Urothelium cell line (cell line): Measurements from ENCODE around the gene UBAP2.
A peak's percentile ranks its signal among the peaks of the same experiment; 100 is the strongest.
"Not testable (repeated sequence)": the region's sequence is repeated elsewhere in the genome, so short reads cannot be mapped to it uniquely, and the experiment has no call there.

Experiments
- DNase-seq: peaks from one replicate; pipeline ENCODE4 v3.0.0; 2011; ENCODE audit warnings: low spot score, mixed read lengths
- FAIRE-seq: peaks from 2 replicates; lab custom pipeline; 2011; peaks lifted over from hg19 to GRCh38; lab: Jason Lieb, UNC

Gene UBAP2

DNA sequence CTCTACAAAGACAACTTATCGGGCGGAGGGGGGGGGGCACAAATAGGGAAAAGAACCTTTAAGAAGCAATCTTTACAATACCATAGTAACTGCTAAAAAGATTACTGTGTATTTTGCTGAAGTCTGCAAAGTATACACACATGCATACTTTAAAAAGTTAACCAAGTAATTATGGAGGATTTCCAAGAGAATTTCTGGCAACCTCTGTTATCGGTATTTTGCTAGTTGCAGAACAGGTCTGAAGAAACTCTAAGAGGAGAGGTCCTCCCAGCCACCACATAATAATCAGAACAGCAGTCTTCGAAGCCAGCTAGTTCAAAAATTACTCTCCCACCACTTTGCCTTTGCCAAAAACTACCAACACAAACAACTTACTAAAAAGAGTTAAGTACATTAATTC, 56.1 kb downstream of the UBAP2 start:
- FAIRE-seq: no peak
- no peak for DNase-seq

DNA sequence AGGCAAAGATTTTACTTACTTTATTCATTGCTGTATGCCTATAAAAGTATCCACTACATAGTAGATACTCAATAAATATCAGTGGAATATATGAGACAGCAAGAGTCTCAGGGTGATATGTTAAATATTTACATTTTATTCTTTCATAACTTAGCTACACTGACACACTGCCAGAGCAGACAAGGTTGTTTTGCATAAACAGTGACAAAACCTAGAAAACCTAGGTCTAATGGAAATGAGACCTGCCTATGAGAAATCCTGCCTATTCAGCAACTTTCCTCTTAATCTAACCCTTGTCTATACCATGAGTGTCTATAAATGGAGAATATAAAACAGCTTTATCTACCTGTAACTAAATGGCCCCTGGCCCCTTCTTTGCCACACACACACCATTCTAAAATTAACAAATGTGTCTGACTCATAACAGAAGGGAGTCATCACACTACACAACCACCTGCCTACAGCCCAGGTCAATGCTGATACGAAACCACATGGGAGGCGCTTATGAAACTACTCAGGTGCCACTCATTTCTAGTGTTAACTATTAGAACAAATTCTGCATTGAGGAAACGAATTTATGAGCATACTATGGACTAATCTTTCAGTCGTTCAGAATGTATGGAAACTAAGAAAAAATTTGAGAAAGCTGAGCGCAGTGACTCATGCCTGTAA, 60.3 kb downstream of the UBAP2 start:
- DNase-seq (no peak), FAIRE-seq (no peak)

DNA sequence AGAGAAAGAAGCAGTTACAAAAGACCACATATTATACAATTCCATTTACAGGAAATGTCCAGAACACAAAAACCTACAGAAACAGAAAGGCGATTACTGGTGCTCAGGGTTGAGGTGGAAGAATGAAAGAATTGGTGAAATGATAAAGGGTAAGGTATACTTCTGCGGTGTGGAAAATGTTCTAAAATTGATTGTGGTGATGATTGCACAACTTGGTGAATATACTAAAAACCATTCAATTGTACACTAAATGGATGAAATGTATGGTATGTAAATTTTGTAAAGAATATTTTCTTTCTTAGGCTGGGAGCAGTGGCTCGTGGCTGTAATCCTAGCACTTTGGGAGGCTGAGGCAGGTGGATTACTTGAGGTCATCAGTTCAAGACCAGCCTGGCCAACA, 72.3 kb downstream of the UBAP2 start:
- FAIRE-seq (no peak), DNase-seq (no peak)

DNA sequence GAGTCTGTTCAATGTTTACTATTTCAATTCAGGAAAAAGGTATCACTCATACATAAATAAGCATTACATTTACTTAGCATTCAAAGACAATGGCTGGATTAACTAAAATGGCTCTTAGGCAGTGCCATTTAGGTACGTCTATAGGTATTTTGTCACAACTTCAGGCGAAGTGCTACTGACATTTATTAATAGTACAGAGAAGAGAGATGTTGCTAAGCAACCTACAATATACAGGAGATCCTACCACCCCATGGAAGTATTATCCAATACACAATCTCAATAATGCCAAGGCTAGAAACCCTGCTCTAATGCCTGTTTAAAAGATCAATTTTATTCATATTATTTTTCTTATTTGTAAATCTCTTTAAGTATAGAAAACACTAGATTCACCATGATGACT, 76.0 kb downstream of the UBAP2 start:
- FAIRE-seq (no peak), DNase-seq (no peak)

DNA sequence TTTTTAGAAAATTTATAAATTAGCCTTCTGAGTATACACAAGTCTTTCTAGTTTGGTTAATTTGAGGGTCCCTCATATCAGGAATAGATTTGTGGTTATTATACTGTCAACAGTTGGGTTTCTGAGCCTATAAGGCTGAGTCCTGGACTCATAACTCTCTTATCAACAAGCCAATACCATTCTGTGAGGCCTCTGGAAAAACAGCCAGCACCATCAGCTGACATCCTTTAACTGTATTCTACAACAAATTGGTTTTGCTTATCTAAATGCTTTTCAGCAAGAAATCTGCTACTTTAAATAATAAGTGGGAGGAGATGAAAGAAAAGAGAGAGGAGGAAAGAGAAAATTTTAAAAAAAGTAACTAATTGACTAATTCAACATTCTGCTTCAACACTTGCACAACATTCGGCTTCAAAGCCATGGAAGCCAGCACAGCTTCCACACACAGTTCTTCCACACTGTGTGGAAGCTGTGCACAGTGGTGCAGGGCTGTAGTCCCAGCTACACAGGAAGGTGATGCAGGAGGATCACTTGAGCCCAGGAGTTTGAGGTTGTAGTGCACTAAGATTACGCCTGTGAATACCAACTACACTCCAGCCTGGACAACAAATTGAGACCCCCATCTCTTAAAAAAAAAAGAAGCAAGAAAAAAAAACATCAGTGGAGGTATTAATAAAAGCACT, 84.5 kb downstream of the UBAP2 start:
- DNase-seq (no peak), FAIRE-seq (no peak)

DNA sequence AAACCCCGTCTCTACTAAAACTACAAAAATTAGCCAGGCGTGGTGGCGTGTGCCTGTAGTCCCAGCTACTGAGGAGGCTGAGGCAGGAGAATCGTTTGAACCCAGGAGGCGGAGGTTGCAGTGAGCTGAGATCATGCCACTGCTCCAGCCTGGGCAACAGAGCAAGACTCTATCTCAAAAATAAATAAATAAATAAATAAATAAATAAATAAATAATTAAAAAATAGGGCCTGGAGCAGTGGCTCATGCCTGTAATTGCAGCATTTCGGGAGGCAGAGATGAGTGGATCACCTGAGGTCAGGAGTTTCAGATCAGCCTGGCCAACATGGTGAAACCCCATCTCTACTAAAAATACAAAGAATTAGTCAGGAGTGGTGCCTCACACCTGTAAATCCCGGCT, 86.2 kb downstream of the UBAP2 start:
- FAIRE-seq: not testable (repeated sequence)

DNA sequence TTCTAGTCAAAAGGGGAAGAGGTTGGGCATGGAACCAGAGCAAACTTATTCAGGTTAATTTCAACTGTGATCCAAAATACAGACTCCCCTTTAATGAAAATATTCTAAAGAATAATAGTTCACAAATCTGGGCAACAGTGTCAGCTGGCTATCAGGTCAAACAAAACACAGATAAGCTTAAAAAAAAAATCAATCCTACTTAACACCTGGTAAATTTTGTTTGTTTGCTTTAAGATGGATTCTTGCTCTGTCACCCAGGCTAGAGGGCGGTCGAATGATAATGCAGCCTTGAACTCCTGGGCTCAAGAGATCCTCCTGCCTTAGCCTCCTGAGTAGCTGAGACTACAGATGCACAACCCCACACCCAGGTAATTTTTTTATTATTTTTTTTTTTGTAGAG, 89.0 kb downstream of the UBAP2 start:
- no peak for FAIRE-seq
- DNase-seq: no peak

More for the DNA sequence above, 86.2 kb downstream of the UBAP2 start:
- not testable (repeated sequence) for DNase-seq

DNA sequence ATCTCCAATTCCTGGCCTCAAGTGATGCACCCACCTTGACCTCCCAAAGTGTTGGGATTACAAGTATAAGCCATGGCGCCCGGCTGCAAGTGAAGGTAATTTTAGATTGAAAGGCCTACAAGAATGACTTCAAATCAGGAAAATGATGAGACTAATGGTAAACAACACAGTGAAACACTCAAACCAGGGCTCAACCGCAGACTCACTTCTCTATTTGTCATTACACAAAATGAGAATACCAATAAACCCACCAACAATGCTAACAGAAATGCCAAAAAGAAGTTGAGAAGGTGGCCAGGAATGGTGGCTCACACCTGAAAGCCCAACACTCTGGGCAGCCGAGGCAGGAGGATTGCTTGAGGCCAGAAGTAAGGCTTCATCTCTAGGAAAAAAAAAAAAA, 92.1 kb downstream of the UBAP2 start:
- FAIRE-seq (no peak), DNase-seq (no peak)

DNA sequence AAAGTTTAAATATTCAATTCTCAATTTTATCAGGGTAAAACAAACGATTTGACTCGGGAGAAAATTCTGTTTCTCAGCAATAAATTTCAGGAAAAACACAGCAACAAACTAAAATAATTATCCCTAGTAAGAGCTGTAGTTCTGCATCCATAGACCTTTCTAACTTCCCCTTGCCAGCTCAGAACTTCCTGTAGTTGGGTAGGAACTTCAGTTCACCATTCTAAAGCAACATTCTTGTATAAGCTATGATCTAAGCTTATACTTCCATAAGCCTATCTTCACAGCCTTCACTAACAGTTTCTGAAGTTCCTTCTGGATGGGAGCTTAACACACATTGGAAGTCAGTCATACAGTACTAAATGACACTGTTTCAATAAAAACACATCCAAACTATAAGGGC, 96.6 kb downstream of the UBAP2 start:
- no peak for FAIRE-seq

DNA sequence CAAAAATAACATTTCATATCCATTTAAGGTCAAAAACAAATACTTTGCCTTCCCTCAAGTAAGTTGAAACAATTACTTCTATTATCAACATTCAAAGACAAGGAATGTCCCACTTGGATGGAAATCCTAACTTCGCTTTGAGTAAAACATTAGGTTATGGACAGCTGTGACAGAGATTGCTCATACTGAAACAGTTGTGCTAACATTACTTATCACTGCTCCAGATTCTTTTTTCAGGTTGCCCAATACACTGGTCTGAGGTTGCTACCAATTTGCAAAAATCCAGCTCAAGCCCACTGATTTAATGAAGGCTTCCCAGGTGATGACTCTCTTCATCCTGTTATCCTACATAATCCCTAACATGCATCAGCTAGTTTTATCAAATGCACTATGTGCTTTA, 98.3 kb downstream of the UBAP2 start:
- DNase-seq: no peak
- FAIRE-seq: no peak

More for the DNA sequence above, 96.6 kb downstream of the UBAP2 start:
- no peak for DNase-seq

DNA sequence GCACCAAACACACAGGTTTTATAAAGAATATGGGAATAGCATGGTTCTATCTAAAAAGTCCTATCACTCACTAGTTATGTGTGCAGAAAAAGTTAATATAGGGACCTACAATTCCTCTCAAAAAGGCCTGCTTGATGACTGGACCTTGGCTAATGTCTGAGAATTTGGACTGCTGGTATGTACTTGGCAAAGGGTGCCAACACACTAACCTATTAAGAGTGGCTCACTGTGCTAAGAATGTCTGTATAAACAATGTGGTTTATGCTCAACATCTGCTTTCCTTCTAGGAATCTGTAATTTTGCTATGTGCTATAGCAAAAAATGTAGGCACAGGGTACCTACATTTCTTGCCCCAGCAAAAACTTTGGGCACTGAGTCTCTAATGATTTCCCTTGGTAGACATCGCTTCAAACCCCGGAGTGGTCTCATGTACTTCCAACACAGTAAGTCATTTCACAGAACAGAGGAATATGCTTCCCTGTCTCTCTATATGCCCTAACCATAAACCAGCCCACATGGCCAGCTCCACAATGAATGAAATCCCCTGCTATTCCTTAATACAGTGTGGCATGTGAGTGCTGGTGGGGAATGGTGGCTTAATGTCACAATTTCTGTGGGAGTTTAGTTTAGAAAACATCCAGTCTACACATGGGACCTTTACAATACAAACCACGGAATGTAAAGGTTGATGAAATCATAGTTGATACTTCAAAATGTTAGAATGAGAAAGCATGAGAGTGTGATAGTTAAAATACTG, 101.7 kb downstream of the UBAP2 start:
- FAIRE-seq: peak; percentile 69
- DNase-seq: peak; percentile 72

DNA sequence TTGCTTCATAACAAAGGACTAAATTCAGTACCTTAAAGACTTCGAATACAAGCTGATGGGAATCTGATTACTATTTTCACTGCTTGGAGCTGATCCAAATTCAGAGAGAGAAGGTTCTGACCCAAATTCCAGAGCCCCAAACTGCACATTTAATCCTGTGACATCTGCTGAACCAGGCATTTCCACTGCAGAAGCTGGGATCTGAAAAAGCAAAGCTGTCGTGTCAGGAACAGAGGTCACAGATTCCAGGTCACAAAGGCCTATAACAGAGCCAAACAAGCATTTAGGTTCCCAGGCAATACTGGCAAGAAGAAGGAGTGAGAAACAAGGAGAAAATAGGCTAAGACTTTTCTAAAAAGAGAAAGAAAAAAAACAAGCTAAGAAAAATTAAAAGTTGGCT, 105.3 kb downstream of the UBAP2 start:
- FAIRE-seq (no peak), DNase-seq (no peak)

DNA sequence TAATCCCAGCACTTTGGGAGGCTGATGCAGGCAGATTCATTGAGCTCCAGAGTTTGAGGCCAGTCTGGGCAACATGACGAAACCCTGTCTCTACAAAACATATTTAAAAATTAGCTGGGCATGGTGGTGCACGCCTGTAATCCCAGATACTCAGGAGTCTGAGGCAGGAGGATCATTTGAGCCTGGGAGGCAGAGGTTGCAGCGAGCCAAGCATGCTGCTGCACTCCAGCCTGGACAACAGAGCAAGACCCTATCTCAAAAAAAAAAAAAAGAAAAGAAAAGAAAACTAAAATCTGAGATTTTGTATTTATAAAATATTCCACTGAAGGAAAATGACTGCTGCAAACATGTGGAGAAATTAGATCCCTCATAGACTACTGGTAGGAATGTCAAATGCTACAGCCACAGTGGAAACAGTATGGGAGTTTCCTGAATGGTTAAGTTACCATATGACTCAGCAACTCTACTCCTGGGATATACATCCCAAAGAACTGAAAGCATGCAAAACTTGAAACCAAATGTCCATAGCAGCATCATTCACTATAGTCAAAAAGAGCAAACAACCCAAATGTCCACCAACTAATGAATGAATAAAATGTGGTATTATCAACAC, 106.1 kb downstream of the UBAP2 start:
- FAIRE-seq (no peak), DNase-seq (no peak)

DNA sequence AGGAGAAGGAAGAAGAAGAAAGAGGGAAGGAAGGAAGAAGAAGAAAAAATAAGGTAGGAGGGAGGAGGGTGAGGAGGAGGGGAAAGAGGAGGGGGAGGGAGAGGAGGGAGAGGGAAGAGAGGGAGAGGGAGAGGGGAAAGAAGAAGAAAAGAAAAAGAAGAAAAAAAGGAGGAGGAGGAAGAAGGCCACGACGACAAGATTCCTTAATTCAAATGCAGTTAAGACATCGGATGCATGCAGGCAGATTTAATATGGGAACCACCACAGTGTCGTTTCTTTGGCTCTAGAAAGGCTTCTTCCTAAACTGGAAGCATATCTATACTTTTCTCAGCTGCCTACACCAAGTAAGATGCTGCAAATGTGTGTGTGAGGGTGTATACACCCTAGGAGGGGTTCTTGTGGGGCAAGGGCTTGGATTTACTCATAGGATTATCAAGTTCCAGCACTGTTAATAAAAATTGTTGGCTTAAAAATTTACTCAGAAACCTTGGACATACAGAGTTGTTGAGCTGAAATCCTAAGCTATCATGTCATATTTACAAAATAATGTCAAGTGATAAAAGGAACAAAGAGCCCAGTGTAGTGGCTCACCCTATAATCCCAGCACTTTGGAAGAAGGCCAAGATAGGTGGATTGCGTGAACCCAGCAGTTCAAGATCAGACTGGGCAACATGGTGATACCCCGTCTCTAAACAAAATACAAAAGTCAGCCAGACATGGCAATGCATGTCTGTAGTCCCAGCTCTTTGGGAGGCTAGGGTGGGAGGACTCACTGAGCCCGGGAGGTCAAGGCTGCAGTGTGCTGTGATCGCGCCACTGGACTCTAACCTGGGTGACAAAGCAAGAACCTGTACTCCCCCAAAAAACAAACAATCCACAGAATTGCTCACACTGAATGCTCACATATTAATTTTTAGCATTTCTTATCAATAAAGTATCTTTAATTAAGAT, 108.5 kb downstream of the UBAP2 start:
- FAIRE-seq (no peak), DNase-seq (no peak)

DNA sequence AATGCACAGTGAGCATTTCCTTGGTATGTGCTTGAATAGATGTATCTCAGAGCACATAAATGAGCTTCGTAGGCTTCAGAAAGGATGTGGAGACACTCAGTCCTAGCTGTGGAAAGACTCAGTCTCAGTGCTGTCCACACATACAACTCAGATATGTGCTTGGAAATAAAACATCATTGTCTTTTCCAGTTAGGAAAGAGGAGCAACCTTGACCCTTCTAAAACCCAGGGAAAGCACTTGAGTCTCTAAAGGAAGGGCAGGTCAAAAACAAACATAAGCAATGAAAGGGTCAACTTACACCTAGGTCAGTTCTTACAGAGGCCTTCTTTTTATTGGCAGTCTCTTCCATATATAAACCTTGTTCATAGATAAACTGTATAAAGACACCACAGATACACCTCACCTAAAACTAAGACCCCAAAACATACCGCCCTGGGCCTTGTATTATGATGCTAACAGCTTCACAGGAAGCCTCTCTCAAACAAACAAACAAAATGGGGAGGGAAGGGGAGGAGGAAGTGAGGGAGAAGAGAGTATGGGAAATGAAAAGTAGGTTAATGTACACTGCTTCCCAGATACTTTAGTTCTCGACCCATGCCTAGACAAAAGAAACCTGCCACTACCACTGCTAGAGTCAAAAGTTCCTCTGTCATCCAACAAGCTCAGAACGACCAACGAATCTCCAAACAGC, 114.4 kb downstream of the UBAP2 start:
- FAIRE-seq: no peak

DNA sequence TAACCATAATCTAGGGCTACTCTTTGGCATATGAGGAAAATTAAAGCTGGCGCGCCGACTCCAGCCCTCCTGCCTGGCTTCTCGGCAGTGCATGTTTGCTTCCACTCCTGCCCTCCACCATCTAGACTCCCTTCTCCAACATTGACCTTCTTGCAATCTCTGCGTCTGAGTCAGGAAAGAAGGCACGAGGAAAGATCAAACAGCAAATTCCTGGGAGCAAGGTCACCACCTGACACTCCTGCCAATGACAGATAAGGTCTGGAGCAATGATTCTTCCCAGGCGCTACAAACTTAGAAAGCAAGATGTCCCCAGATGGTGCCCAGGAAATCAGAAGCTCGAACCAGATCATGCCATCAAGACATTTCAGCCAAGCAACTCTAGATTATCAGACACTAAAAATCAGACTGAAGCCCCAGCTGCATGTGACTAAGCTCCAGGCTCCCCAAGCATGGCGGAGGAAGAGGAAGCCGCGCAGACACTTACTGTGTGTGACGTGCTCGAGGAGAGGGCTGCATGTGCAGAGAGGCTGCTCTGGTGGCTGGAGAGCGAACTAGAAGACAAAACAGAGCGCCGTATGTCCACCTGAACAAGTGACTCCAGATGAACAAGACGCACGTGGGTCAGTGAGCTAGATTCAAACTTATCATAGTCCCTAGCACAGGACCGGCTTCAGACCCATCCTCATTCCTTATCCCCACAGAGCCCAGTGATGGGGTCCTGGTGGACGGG, 116.4 kb downstream of the UBAP2 start:
- FAIRE-seq: no peak
- no peak for DNase-seq

More for the DNA sequence above, 114.4 kb downstream of the UBAP2 start:
- no peak for DNase-seq

DNA sequence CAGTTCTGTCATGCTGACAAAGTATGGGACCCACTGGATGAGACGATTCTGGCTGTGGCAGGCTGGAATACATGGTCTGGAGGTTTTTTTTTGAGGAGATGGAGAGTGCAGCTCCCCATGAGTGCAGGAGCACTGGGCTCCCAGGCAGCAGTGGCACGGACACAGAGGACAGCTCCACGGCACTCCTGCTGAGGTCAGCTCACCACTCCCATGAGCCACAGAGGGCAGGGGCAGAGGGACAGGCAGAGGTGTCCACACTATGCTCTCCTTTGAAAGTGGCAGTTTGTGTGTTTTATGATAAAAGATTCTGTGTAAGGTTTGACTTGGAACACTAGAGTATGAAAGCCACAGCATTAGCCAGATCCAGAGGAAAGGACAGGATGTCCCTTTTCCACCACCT, 117.4 kb downstream of the UBAP2 start:
- FAIRE-seq (peak; percentile 44), DNase-seq (no peak)

DNA sequence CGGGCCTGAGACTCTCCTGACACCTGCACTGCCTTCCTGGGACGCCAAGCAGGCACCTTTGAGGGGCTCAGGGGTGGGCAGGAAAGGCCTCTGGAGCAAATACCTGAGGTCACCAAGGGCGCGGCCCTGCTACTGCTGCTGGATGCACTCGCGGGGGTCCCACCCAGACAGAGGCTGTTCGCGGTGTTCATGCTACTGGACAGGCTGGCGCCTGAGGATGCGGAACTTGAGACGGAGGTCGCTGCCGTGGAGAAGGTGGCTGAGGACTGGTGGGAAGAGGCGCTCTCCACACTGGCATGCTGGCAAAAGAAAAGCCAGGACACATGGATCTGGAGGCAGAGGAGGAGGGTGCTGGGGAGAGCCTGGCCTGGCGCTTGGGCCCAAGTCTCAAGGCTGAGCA, 121.0 kb downstream of the UBAP2 start:
- DNase-seq (no peak), FAIRE-seq (no peak)
